ENCODE results near the gene MYO5B. TPM values are rescaled to one million over a fixed set of nuclear protein-coding genes. Genes with fewer than 3 reads are reported as not detected.

The MYO5B gene
- total RNA-seq, 1 experiment from 2014 or later = 31.6 TPM

- no peaks in the 10 kb centered on the region for H3K9me3 ChIP-seq
- no peaks in the 10 kb centered on the region for H3K36me3 ChIP-seq
These were observed 228.9 kb downstream of the MYO5B start for GRCh38 chr18:49966090-49966489.

GRCh38 chr18:49963217-49963616 lies 231.7 kb downstream of the MYO5B start:
- Histone ChIP-seq H3K36me3 (no peaks in the 10 kb centered on the region), H3K9me3 (no peaks in the 10 kb centered on the region), H3K4me3 (no peak overlapping the region), H3K27me3 (no peaks in the 10 kb centered on the region)
- DNase-seq = no peak

More at GRCh38 chr18:49966090-49966489, 228.9 kb downstream of the MYO5B start:
- H3K4me3 ChIP-seq = no peak overlapping the region
- no peaks in the 10 kb centered on the region for H3K27me3 ChIP-seq
- no peak for DNase-seq

GRCh38 chr18:49961271-49961670 lies 233.7 kb downstream of the MYO5B start:
- DNase-seq = no peak
- Histone ChIP-seq H3K9me3 (no peaks in the 10 kb centered on the region), H3K36me3 (no peaks in the 10 kb centered on the region), H3K27me3 (no peaks in the 10 kb centered on the region), H3K4me3 (no peak overlapping the region)

GRCh38 chr18:49960376-49960775 lies 234.6 kb downstream of the MYO5B start:
- DNase-seq = no peak
- H3K9me3 ChIP-seq = no peaks in the 10 kb centered on the region
- no peak overlapping the region for H3K4me3 ChIP-seq
- no peaks in the 10 kb centered on the region for H3K27me3 ChIP-seq
- H3K36me3 ChIP-seq = no peaks in the 10 kb centered on the region

- H3K36me3 ChIP-seq = no peaks in the 10 kb centered on the region
- no peaks in the 10 kb centered on the region for H3K9me3 ChIP-seq
- no peak overlapping the region for H3K4me3 ChIP-seq
- H3K27me3 ChIP-seq = no peaks in the 10 kb centered on the region
- no peak for DNase-seq
These were observed 235.8 kb downstream of the MYO5B start for GRCh38 chr18:49959176-49959575.

- no peak for DNase-seq
- Histone ChIP-seq H3K4me3 (no peak overlapping the region), H3K9me3 (no peaks in the 10 kb centered on the region), H3K27me3 (no peaks in the 10 kb centered on the region), H3K36me3 (no peaks in the 10 kb centered on the region)
These were observed 239.7 kb downstream of the MYO5B start for GRCh38 chr18:49955263-49955662.

GRCh38 chr18:49953391-49953790 lies 241.6 kb downstream of the MYO5B start:
- no peaks in the 10 kb centered on the region for H3K27me3 ChIP-seq
- DNase-seq = no peak
- H3K4me3 ChIP-seq = no peak overlapping the region
- no peaks in the 10 kb centered on the region for H3K9me3 ChIP-seq
- no peaks in the 10 kb centered on the region for H3K36me3 ChIP-seq

GRCh38 chr18:49949951-49950395 lies 245.0 kb downstream of the MYO5B start:
- Histone ChIP-seq H3K9me3 (no peaks in the 10 kb centered on the region), H3K4me3 (no peak overlapping the region), H3K36me3 (no peaks in the 10 kb centered on the region), H3K27me3 (no peaks in the 10 kb centered on the region)
- no peak for DNase-seq

GRCh38 chr18:49948975-49949374 lies 246.0 kb downstream of the MYO5B start:
- Histone ChIP-seq H3K36me3 (no peaks in the 10 kb centered on the region), H3K27me3 (no peaks in the 10 kb centered on the region), H3K4me3 (no peak overlapping the region), H3K9me3 (no peaks in the 10 kb centered on the region)
- DNase-seq = no peak

- Histone ChIP-seq H3K27me3 (no peaks in the 10 kb centered on the region), H3K9me3 (no peaks in the 10 kb centered on the region), H3K36me3 (no peaks in the 10 kb centered on the region), H3K4me3 (no peak overlapping the region)
- DNase-seq = no peak
These were observed 250.3 kb downstream of the MYO5B start for GRCh38 chr18:49944663-49945062.

- Histone ChIP-seq H3K4me3 (no peak overlapping the region), H3K27me3 (no peaks in the 10 kb centered on the region), H3K36me3 (no peaks in the 10 kb centered on the region), H3K9me3 (no peaks in the 10 kb centered on the region)
- DNase-seq = no peak
These were observed 258.1 kb downstream of the MYO5B start for GRCh38 chr18:49936821-49937220.

GRCh38 chr18:49935215-49935614 lies 259.7 kb downstream of the MYO5B start:
- H3K4me3 ChIP-seq = no peak overlapping the region
- no peak for DNase-seq
- H3K27me3 ChIP-seq = no peaks in the 10 kb centered on the region
- no peaks in the 10 kb centered on the region for H3K9me3 ChIP-seq
- no peaks in the 10 kb centered on the region for H3K36me3 ChIP-seq

GRCh38 chr18:49934457-49934856 lies 260.5 kb downstream of the MYO5B start:
- H3K27me3 ChIP-seq = no peaks in the 10 kb centered on the region
- no peaks in the 10 kb centered on the region for H3K36me3 ChIP-seq
- no peak overlapping the region for H3K4me3 ChIP-seq
- no peaks in the 10 kb centered on the region for H3K9me3 ChIP-seq
- DNase-seq = no peak

- Histone ChIP-seq H3K9me3 (no peaks in the 10 kb centered on the region), H3K27me3 (no peaks in the 10 kb centered on the region), H3K36me3 (no peaks in the 10 kb centered on the region), H3K4me3 (no peak overlapping the region)
- DNase-seq = no peak
These were observed 261.3 kb downstream of the MYO5B start for GRCh38 chr18:49933530-49934128.

- no peak for DNase-seq
- H3K27me3 ChIP-seq = no peaks in the 10 kb centered on the region; the same call in 1 of the 2 replicates
- no peaks in the 10 kb centered on the region for H3K36me3 ChIP-seq
- H3K9me3 ChIP-seq = no peaks in the 10 kb centered on the region
- H3K4me3 ChIP-seq = no peak overlapping the region
These were observed 263.2 kb downstream of the MYO5B start for GRCh38 chr18:49931760-49932159.

GRCh38 chr18:49931179-49931578 lies 263.8 kb downstream of the MYO5B start:
- no peak for DNase-seq
- Histone ChIP-seq H3K27me3 (no peaks in the 10 kb centered on the region; the same call in 1 of the 2 replicates), H3K4me3 (no peak overlapping the region), H3K36me3 (no peaks in the 10 kb centered on the region), H3K9me3 (no peaks in the 10 kb centered on the region)

- Histone ChIP-seq H3K36me3 (no peaks in the 10 kb centered on the region), H3K4me3 (no peak overlapping the region), H3K27me3 (no peaks in the 10 kb centered on the region; the same call in 1 of the 2 replicates), H3K9me3 (no peaks in the 10 kb centered on the region)
- DNase-seq = no peak
These were observed 268.7 kb downstream of the MYO5B start for GRCh38 chr18:49926106-49926745.

GRCh38 chr18:49924293-49924983 lies 270.5 kb downstream of the MYO5B start:
- H3K4me3 ChIP-seq = no peak overlapping the region
- DNase-seq = no peak
- no peaks in the 10 kb centered on the region for H3K36me3 ChIP-seq
- no peaks in the 10 kb centered on the region for H3K9me3 ChIP-seq
- H3K27me3 ChIP-seq = no peaks in the 10 kb centered on the region; the same call in 1 of the 2 replicates

Measured in MG63 (cell line).